Smooth muscle cell (in vitro differentiated cells): ENCODE measurements around the gene IDUA. TPM values are rescaled to one million over a fixed set of nuclear protein-coding genes. Genes with fewer than 3 reads are reported as not detected.
"Not testable (repeated sequence)": the region's sequence is repeated elsewhere in the genome, so short reads cannot be mapped to it uniquely, and the experiment has no call there.

ENCODE experiments used
- DNase-seq: peaks from one replicate; lab custom pipeline; 2025; ENCODE audit not compliant: unreplicated experiment; lab: John Stamatoyannopoulos, UW
- H2AFZ ChIP-seq: fragments of 200-600 bp; sonication (generic); 2 replicates; pipeline ENCODE4 v1.6.0; 2016; ENCODE audit warnings: antibody characterized with exemption, low read depth, mild to moderate bottlenecking
- H3F3A ChIP-seq: fragments of 200-600 bp; sonication (generic); 2 replicates; pipeline ENCODE4 v1.6.0; 2017; ENCODE audit warnings: antibody characterized with exemption, low read depth
- H3K27ac ChIP-seq: fragments of 200-600 bp; sonication (generic); 2 replicates; pipeline ENCODE4 v1.5.1; 2016; ENCODE audit warnings: low read depth, mild to moderate bottlenecking
- H3K27me3 ChIP-seq: fragments of 200-600 bp; sonication (generic); 2 replicates; pipeline ENCODE4 v1.6.1; 2016; ENCODE audit warnings: low read depth, mild to moderate bottlenecking
- H3K36me3 ChIP-seq: fragments of 200-600 bp; sonication (generic); 2 replicates; pipeline ENCODE4 v1.5.1; 2016; ENCODE audit warnings: low read depth
- H3K4me1 ChIP-seq: fragments of 200-600 bp; sonication (generic); 2 replicates; pipeline ENCODE4 v1.5.1; 2016; ENCODE audit warnings: low read depth
- H3K4me2 ChIP-seq: fragments of 200-600 bp; sonication (generic); 2 replicates; pipeline ENCODE4 v1.6.0; 2016; ENCODE audit warnings: mild to moderate bottlenecking
- H3K4me3 ChIP-seq: fragments of 200-600 bp; sonication (generic); 2 replicates; pipeline ENCODE4 v1.5.1; 2016; ENCODE audit warnings: mild to moderate bottlenecking
- H3K79me2 ChIP-seq: fragments of 200-600 bp; sonication (generic); 2 replicates; pipeline ENCODE4 v1.6.0; 2016; ENCODE audit warnings: low read depth, mild to moderate bottlenecking
- H3K9ac ChIP-seq: fragments of 200-600 bp; sonication (generic); 2 replicates; pipeline ENCODE4 v1.6.0; 2016; ENCODE audit warnings: low read depth
- H3K9me3 ChIP-seq: fragments of 200-600 bp; sonication (generic); replicated peaks from 2 replicates; pipeline ENCODE4 v1.5.1; 2016; ENCODE audit warnings: low read depth
- H4K20me1 ChIP-seq: fragments of 200-600 bp; sonication (generic); 2 replicates; pipeline ENCODE4 v1.6.0; 2016; ENCODE audit warnings: low read depth
- WGBS: methylation state at CpG from one replicate; pipeline ENCODE4 v1.1.7; 2016; ENCODE audit warnings: low lambda C conversion rate; 5-methylcytosine and 5-hydroxymethylcytosine counted together
- polyA plus RNA-seq: library from polyadenylated mRNA; unstranded; fragments of >200 nt; fragmentation: Nextera tagmentation; extraction: Ambion mirVana; gene quantifications from 2 replicates; pipeline ENCODE4 v1.2.1, GENCODE V29; 2016
- total RNA-seq: library from RNA; depleted of rRNA; stranded (reverse); fragments of >200 nt; gene quantifications from 2 replicates; pipeline ENCODE4 v1.2.3, GENCODE V29; 2014
- TF ChIP-seq, protein P1 (sequence below): fragments of 200-600 bp; sonication (generic); IDR thresholded peaks from 2 replicates; pipeline ENCODE4 v1.5.1; 2017; ENCODE audit warnings: borderline replicate concordance, mild to moderate bottlenecking, antibody characterized with exemption; ENCODE audit not compliant: insufficient read depth, poor library complexity, severe bottlenecking

Gene IDUA
- total RNA-seq (6.3 and 9.6 TPM in 2 replicates), polyA plus RNA-seq (47.4 and 49.9 TPM in 2 replicates)

DNA sequence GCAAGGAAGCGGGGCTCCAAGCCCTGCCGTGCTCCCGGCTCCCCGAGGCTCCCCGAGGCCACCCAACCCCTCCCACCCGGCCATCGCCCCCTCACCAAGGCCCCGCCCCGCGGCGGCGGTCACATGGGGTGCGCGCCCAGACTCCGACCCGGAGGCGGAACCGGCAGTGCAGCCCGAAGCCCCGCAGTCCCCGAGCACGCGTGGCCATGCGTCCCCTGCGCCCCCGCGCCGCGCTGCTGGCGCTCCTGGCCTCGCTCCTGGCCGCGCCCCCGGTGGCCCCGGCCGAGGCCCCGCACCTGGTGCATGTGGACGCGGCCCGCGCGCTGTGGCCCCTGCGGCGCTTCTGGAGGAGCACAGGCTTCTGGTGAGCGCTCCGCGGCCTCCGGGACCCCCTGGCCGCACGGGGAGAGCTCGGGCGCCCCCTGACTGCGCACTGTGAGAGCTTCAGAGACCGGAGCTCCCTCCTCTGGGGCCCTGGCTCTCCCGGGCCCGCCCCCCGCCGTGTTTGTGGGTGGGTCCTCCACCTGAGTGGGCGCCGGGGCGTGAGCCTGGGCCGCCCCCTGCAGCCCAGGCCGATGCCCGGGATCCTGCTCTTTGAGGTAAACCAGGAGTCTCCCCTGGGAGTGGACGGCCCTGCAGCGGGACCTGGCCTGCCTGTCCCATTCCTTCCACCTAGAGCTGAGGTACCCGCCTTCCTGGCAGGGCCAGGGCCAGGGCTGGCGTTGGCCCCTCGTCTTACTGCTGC is at the start of gene IDUA:
IDUA (plus strand) TSS at position 166 of the 745 bp plus-strand sequence; CDS start at position 207, 41 bp downstream.
- 6% methylated on average over 39 of the region's 69 CpGs for WGBS
- no peaks in the 10 kb centered on the region for H3K79me2 ChIP-seq
- H3K27me3 ChIP-seq = no peaks in the 10 kb centered on the region
- H3K9me3 ChIP-seq = no peaks in the 10 kb centered on the region
- H3F3A ChIP-seq = no peaks in the 10 kb centered on the region
- no peaks in the 10 kb centered on the region for H4K20me1 ChIP-seq
- H3K27ac ChIP-seq = peak within 1 kb of the TSS; percentile 4
- H3K9ac ChIP-seq = peak within 1 kb of the TSS; percentile 74
- no peaks in the 10 kb centered on the region for H3K36me3 ChIP-seq
- TF ChIP-seq, protein P1, sequence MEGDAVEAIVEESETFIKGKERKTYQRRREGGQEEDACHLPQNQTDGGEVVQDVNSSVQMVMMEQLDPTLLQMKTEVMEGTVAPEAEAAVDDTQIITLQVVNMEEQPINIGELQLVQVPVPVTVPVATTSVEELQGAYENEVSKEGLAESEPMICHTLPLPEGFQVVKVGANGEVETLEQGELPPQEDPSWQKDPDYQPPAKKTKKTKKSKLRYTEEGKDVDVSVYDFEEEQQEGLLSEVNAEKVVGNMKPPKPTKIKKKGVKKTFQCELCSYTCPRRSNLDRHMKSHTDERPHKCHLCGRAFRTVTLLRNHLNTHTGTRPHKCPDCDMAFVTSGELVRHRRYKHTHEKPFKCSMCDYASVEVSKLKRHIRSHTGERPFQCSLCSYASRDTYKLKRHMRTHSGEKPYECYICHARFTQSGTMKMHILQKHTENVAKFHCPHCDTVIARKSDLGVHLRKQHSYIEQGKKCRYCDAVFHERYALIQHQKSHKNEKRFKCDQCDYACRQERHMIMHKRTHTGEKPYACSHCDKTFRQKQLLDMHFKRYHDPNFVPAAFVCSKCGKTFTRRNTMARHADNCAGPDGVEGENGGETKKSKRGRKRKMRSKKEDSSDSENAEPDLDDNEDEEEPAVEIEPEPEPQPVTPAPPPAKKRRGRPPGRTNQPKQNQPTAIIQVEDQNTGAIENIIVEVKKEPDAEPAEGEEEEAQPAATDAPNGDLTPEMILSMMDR = peak; percentile 32
- peak within 1 kb of the TSS; percentile 69 for H3K4me3 ChIP-seq
- H3K4me2 ChIP-seq = peak within 1 kb of the TSS; percentile 90
- DNase-seq = peak; percentile 78
- H2AFZ ChIP-seq = peak within 1 kb of the TSS; percentile 93
- H3K4me1 ChIP-seq = peaks cover 18% of the 10 kb centered on the region

DNA sequence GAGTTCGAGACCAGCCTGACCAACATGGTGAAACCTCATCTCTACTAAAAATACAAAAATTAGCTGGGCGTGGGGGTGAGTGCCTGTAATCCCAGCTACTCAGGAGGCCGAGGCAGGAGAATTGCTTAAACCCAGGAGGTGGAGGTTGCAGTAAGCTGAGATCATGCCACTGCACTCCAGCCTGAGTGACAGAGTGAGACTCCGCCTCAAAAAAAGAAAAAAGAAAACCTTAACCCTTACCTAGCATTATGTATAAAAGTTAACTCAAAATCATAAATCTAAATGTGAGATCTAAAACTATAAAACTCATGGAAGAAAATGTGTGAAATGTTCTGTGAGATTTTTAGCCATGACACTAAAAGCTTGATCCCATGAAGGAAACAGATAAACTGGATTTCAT is 47.3 kb upstream of the IDUA start:
- WGBS = 85% methylated on average over 4 of the region's 4 CpGs
- H3K27me3 ChIP-seq, H3K9ac ChIP-seq, H3K79me2 ChIP-seq, DNase-seq, H3K4me1 ChIP-seq, H3K9me3 ChIP-seq, H3K4me3 ChIP-seq, H3K36me3 ChIP-seq, H3F3A ChIP-seq, H3K27ac ChIP-seq, H2AFZ ChIP-seq, H3K4me2 ChIP-seq: not testable (repeated sequence)
- H4K20me1 ChIP-seq = peaks cover 11% of the 10 kb centered on the region

DNA sequence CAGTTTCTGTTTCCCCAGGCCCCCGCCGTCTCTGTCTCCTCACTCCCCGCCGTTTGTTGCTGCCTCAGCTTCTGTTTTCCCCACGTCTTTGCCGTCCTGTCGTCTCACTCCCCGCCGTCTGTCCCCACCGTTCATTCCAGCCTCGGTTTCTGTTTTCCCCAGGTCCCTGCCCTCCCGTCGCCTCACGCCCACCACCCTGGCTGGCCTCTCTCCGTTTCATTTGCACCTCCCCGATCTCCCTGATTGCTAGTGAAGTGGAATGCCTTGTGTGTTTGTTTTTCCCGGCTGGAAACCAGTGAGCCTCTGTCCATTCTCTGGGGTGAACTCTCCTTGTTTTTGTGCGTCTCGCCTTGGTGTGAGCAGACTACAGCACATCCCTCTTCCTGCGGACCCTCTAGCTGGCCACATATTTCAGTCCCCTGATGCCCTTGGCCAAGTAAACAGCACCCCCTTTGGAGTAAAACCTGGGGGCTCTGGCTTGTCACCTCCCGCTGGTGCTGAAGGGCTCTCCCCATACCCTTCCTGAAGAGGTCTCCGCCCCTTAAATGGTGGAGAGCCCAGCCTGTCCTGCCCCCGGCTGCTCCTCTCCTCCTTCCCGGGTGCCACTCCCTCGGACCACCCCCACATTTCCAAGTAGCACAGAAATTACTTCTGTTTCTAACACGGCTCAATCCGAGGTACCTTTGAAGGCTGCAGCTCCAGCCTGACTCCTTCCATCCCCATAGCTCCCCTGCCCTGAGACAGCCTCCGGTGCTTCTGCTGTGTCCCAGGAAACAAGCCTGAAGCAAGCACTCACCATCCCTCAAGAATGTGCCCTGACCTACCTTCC is 41.4 kb upstream of the IDUA start:
- Histone ChIP-seq H3K9me3 (no peaks in the 10 kb centered on the region), H3K79me2 (no peaks in the 10 kb centered on the region), H3F3A (no peaks in the 10 kb centered on the region), H3K4me1 (no peaks in the 10 kb centered on the region), H3K4me2 (no peak overlapping the region), H3K27me3 (no peaks in the 10 kb centered on the region), H4K20me1 (peaks cover 31% of the 10 kb centered on the region), H3K4me3 (peak overlapping the region; percentile 23), H2AFZ (no peak overlapping the region), H3K36me3 (no peaks in the 10 kb centered on the region), H3K9ac (no peak overlapping the region), H3K27ac (no peak overlapping the region)
- WGBS = 64% methylated on average over 28 of the region's 28 CpGs
- TF ChIP-seq, protein P1 = no peak
- no peak for DNase-seq

DNA sequence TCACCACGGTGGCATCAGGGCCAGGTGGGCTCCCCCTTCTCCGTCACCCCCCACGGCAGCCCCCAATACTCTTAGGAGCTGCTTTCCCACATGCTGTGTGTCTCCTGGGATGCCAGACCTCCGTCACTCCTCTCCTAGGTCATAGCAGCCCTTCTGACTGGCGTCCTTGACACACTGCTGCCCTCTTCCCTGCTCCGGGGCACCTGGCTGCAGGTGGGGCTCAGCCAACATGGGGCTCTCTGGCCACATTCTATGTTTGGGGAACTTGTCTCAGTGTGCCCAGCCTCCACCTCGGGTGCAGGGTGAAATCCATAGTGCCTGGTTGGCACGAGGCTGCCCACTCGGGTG is 40.8 kb upstream of the IDUA start:
- WGBS = 91% methylated on average over 9 of the region's 9 CpGs
- DNase-seq = no peak

More for the DNA sequence above, 40.8 kb upstream of the IDUA start:
- Histone ChIP-seq H3K27me3 (no peaks in the 10 kb centered on the region), H3K4me1 (no peaks in the 10 kb centered on the region), H2AFZ (no peak overlapping the region), H3K79me2 (no peaks in the 10 kb centered on the region), H3K4me2 (no peak overlapping the region), H4K20me1 (peaks cover 31% of the 10 kb centered on the region), H3K4me3 (no peak overlapping the region), H3K27ac (no peak overlapping the region), H3F3A (no peaks in the 10 kb centered on the region), H3K9me3 (no peaks in the 10 kb centered on the region), H3K9ac (no peak overlapping the region), H3K36me3 (no peaks in the 10 kb centered on the region)
- TF ChIP-seq, protein P1 = no peak
